GM12878 (cell line): ENCODE data around the gene MCF2L2. TPM values are rescaled to one million over a fixed set of nuclear protein-coding genes. Genes with fewer than 3 reads are reported as not detected.

Experiments
- ATAC-seq: fragments of 200-7000 bp; cut with Tn5 transposase; 3 replicates; pipeline ENCODE4 v1.9.1; 2020; ENCODE audit warnings: mild to moderate bottlenecking, moderate library complexity
- BruUV-seq: library from RNA; stranded (reverse); fragments of 400-500 nt; replicated peaks from 2 replicates; lab custom pipeline; 2021; lab: Mats Ljungman, UMichigan
- CTCF ChIA-PET: fragments of 300-600 bp; sonication (Branson Sonifier 250); formaldehyde crosslinking; extraction: SDS; loops from one replicate; lab custom pipeline; 2021; ENCODE audit warnings: inconsistent platforms; lab: Yijun Ruan, JAX
- POLR2A ChIA-PET: fragments of 350-600 bp; formaldehyde crosslinking; extraction: SDS; loops from one replicate; lab custom pipeline; 2021; ENCODE audit warnings: inconsistent platforms; lab: Charles Lee
- RAD21 ChIA-PET: fragments of 300-600 bp; sonication (Branson Sonifier 250); formaldehyde crosslinking; loops from one replicate; lab custom pipeline; 2023; ENCODE audit warnings: antibody characterized with exemption; ENCODE audit not compliant: unreplicated experiment; lab: Charles Lee
- SMC1A ChIA-PET: fragments of 300-600 bp; sonication (Branson Sonifier 250); formaldehyde crosslinking; loops from one replicate; lab custom pipeline; 2023; ENCODE audit not compliant: unreplicated experiment, uncharacterized antibody; lab: Charles Lee
- DNase-seq: peaks from one replicate; pipeline ENCODE4 v3.0.0-alpha.2; 2011; ENCODE audit warnings: low read depth, low spot score
- FAIRE-seq: peaks from 3 replicates; lab custom pipeline; 2011; peaks lifted over from hg19 to GRCh38; lab: Jason Lieb, UNC
- H2AFZ ChIP-seq: 2 replicates; pipeline ENCODE4 v1.6.0; 2011; ENCODE audit warnings: low read depth, low read length, control low read depth; ENCODE audit not compliant: control insufficient read depth
- H3K27ac ChIP-seq: 2 replicates; pipeline ENCODE4 v1.5.1; 2011; ENCODE audit warnings: control low read depth; ENCODE audit not compliant: control insufficient read depth, insufficient read depth
- H3K27me3 ChIP-seq, 2 experiments: replicated peaks in 1 of 2; 2 replicates each; pipeline versions ENCODE4 v1.6.0 to v1.6.1; 2011; ENCODE audit warnings: low read length in 1 of 2; ENCODE audit not compliant: control insufficient read depth in 2 of 2, insufficient read depth in 2 of 2
- H3K36me3 ChIP-seq, 2 experiments: 2 replicates each; pipeline ENCODE4 v1.5.1; 2011; ENCODE audit warnings: low read length in 1 of 2; ENCODE audit not compliant: control insufficient read depth in 2 of 2, insufficient read depth in 2 of 2
- H3K4me1 ChIP-seq: 2 replicates; pipeline ENCODE4 v1.6.1; 2011; ENCODE audit warnings: mild to moderate bottlenecking, low read length, moderate library complexity, mixed read lengths; ENCODE audit not compliant: control insufficient read depth, insufficient read depth
- H3K4me2 ChIP-seq: 2 replicates; pipeline ENCODE4 v1.6.0; 2011; ENCODE audit warnings: control low read depth; ENCODE audit not compliant: control insufficient read depth, insufficient read depth
- H3K4me3 ChIP-seq: fragments of 200-600 bp; sonication (generic); 2 replicates; pipeline ENCODE4 v1.5.1; 2016
- H3K79me2 ChIP-seq: 2 replicates; pipeline ENCODE4 v1.6.0; 2011; ENCODE audit warnings: low read length; ENCODE audit not compliant: control insufficient read depth, insufficient read depth
- H3K9ac ChIP-seq: 2 replicates; pipeline ENCODE4 v1.8.0; 2011; ENCODE audit warnings: low read length, control low read depth, mixed read lengths; ENCODE audit not compliant: control insufficient read depth, insufficient read depth
- H3K9me3 ChIP-seq: replicated peaks from 3 replicates; pipeline ENCODE4 v1.5.1; 2011; ENCODE audit warnings: mild to moderate bottlenecking, low read length; ENCODE audit not compliant: control insufficient read depth, insufficient read depth
- H4K20me1 ChIP-seq: 2 replicates; pipeline ENCODE4 v1.6.0; 2011; ENCODE audit not compliant: control insufficient read depth, insufficient read depth
- E2F4 ChIP-seq: IDR thresholded peaks from 2 replicates; pipeline ENCODE4 v1.6.1; 2012; ENCODE audit warnings: low read depth, low read length, improper control_type of control experiment
- RCOR1 ChIP-seq: conservative IDR thresholded peaks from 2 replicates; pipeline ENCODE4 v1.6.1; 2012; ENCODE audit warnings: low read depth, low read length, improper control_type of control experiment
- WGBS: methylation state at CpG from one replicate; pipeline ENCODE4 v1.1.6; 2016; ENCODE audit warnings: low lambda C conversion rate; ENCODE audit not compliant: insufficient replicate concordance, insufficient coverage; ENCODE audit errors: missing lambda C conversion rate; 5-methylcytosine and 5-hydroxymethylcytosine counted together
- in situ Hi-C: fragments of 300-500 bp; cut with MboI; formaldehyde crosslinking; loops from 9 replicates; pipeline ENCODE4 v1.14.3; 2018; ENCODE audit warnings: mixed read lengths
- intact Hi-C: fragments of 100-400 bp; cut with micrococcal nuclease; formaldehyde crosslinking; loops from one replicate; pipeline ENCODE4 v1.14.2; 2022; ENCODE audit not compliant: unreplicated experiment
- polyA plus RNA-seq, 11 experiments: library from polyadenylated mRNA; depleted of rRNA in 4 of 11; unstranded in 6 of 11; stranded (reverse) in 5 of 11; fragments of >200 nt; fragmentation: Nextera tagmentation in 4 of 11; fragmentation: Illumina TruSeq in 1 of 11; extraction: Ambion mirVana in 4 of 11; extraction: Trizol in 1 of 11; gene quantifications; 1 replicate in 1 of 11; 2 replicates in 10 of 11; pipeline versions ENCODE4 v1.2.1 to v1.2.3, GENCODE V29; 2011 to 2016; ENCODE audit warnings: inconsistent platforms in 2 of 11, missing spikeins in 2 of 11, low read depth in 1 of 11
- total RNA-seq, 4 experiments: library from RNA; depleted of rRNA in 3 of 4; stranded (reverse); fragments of >200 nt in 3 of 4; fragmentation: Illumina TruSeq in 1 of 4; extraction: Trizol in 1 of 4; gene quantifications; 2 replicates each; pipeline versions ENCODE4 v1.2.1 to v1.2.3, GENCODE V29; 2013 to 2021
- TF ChIP-seq, protein P1 (sequence below): fragments of 450-650 bp; IDR thresholded peaks from 2 replicates; pipeline ENCODE4 v1.6.1; 2018; ENCODE audit warnings: borderline replicate concordance, mild to moderate bottlenecking; ENCODE audit not compliant: partially characterized antibody
- TF ChIP-seq, protein P2 (sequence below): fragments of 450-650 bp; IDR thresholded peaks from 2 replicates; pipeline ENCODE4 v1.6.1; 2016; ENCODE audit warnings: mild to moderate bottlenecking

The MCF2L2 gene
- total and polyA plus RNA-seq, 10 of the 15 experiments (the other 5 are each of a cell fraction or from before 2014, with no cell fraction given) = 0.37 to 2.8 (median 1.4) TPM

- FAIRE-seq (no peak), DNase-seq (no peak), ATAC-seq (no peak)
- no peak overlapping the region for H3K4me2 ChIP-seq
- 93% methylated on average over 9 of the region's 9 CpGs for WGBS
- no peak overlapping the region for H3K9ac ChIP-seq
- H3K27me3 ChIP-seq = no peaks in the 10 kb centered on the region
- no peaks in the 10 kb centered on the region for H3K9me3 ChIP-seq
- in situ Hi-C loops (no loop called here), intact Hi-C loops (loop anchor here (5.0 kb wide), 1 partner anchor 90 kb away; no protein-coding TSS in a partner anchor)
- ChIA-PET SMC1A (interaction anchor here (1.1 to 3.2 kb wide), 6 partner anchors 22 to 124 kb away, joined by 3 to 23 read pairs (median 6); no protein-coding TSS in a partner anchor), CTCF (interaction anchor here (0.6 to 2.7 kb wide), 2 partner anchors 95 to 102 kb away, joined by 3 to 13 read pairs; no protein-coding TSS in a partner anchor), POLR2A (interaction anchor here (0.7 kb wide), 1 partner anchor 27 kb away, joined by 4 read pairs; no protein-coding TSS in a partner anchor), RAD21 (interaction anchor here (0.7 to 2.5 kb wide), 2 partner anchors 12 to 20 kb away, joined by 3 to 12 read pairs; no protein-coding TSS in a partner anchor)
- no peaks in the 10 kb centered on the region for H3K36me3 ChIP-seq
- H3K27ac ChIP-seq = no peak overlapping the region
- BruUV-seq = no TSS peak
- no peaks in the 10 kb centered on the region for H4K20me1 ChIP-seq
- no peak overlapping the region for H2AFZ ChIP-seq
- no peak overlapping the region for H3K4me3 ChIP-seq
- H3K4me1 ChIP-seq = peaks cover 5% of the 10 kb centered on the region
- TF ChIP-seq, protein P1, sequence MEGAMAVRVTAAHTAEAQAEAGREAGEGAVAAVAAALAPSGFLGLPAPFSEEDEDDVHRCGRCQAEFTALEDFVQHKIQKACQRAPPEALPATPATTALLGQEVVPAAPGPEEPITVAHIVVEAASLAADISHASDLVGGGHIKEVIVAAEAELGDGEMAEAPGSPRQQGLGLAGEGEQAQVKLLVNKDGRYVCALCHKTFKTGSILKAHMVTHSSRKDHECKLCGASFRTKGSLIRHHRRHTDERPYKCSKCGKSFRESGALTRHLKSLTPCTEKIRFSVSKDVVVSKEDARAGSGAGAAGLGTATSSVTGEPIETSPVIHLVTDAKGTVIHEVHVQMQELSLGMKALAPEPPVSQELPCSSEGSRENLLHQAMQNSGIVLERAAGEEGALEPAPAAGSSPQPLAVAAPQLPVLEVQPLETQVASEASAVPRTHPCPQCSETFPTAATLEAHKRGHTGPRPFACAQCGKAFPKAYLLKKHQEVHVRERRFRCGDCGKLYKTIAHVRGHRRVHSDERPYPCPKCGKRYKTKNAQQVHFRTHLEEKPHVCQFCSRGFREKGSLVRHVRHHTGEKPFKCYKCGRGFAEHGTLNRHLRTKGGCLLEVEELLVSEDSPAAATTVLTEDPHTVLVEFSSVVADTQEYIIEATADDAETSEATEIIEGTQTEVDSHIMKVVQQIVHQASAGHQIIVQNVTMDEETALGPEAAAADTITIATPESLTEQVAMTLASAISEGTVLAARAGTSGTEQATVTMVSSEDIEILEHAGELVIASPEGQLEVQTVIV = no peak
- TF ChIP-seq, protein P2, sequence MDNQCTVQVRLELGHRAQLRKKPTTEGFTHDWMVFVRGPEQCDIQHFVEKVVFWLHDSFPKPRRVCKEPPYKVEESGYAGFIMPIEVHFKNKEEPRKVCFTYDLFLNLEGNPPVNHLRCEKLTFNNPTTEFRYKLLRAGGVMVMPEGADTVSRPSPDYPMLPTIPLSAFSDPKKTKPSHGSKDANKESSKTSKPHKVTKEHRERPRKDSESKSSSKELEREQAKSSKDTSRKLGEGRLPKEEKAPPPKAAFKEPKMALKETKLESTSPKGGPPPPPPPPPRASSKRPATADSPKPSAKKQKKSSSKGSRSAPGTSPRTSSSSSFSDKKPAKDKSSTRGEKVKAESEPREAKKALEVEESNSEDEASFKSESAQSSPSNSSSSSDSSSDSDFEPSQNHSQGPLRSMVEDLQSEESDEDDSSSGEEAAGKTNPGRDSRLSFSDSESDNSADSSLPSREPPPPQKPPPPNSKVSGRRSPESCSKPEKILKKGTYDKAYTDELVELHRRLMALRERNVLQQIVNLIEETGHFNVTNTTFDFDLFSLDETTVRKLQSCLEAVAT = no peak
- TF ChIP-seq RCOR1 = no peak
- no peak for TF ChIP-seq E2F4
- H3K79me2 ChIP-seq = no peaks in the 10 kb centered on the region
Observed at GRCh38 chr3:183287301-183287971, 141.0 kb downstream of the MCF2L2 start.
